ENCODE data around the gene ZRANB3.
"Not testable (repeated sequence)": the region's sequence is repeated elsewhere in the genome, so short reads cannot be mapped to it uniquely, and the experiment has no call there.

Gene ZRANB3

GRCh38 chr2:135097532-135098231 lies 433.3 kb downstream of the ZRANB3 start:
- no peak overlapping the region for H3K9ac ChIP-seq (ENCODE audit: low read depth in 1 of 2, low read length in 2 of 2)

GRCh38 chr2:135096665-135097446 lies 434.2 kb downstream of the ZRANB3 start:
- peaks cover 5 to 7% of the 10 kb centered on the region in 2 donors for H3K36me3 ChIP-seq (ENCODE audit: control insufficient read depth in 1 of 2, insufficient read depth in 2 of 2, low read length in 2 of 2)
- H3K4me1 ChIP-seq (ENCODE audit: control insufficient read depth in 1 of 2, insufficient read depth in 2 of 2, low read length in 2 of 2) = peaks cover 6 to 27% of the 10 kb centered on the region in 2 donors
- H3K9me3 ChIP-seq (ENCODE audit: control insufficient read depth in 1 of 2, low read length in 2 of 2) = no peaks in the 10 kb centered on the region
- no peak overlapping the region for H3K9ac ChIP-seq (ENCODE audit: low read depth in 1 of 2, low read length in 2 of 2)
- H3K27ac ChIP-seq (ENCODE audit: low read depth, low read length) = no peak overlapping the region
- no peaks in the 10 kb centered on the region for H3K27me3 ChIP-seq (ENCODE audit: control insufficient read depth in 1 of 2, insufficient read depth in 2 of 2, low read length in 2 of 2)
- H3K4me3 ChIP-seq (ENCODE audit: low read depth in 1 of 2, low read length in 2 of 2) = no peak overlapping the region

More at GRCh38 chr2:135097532-135098231, 433.3 kb downstream of the ZRANB3 start:
- H3K4me3 ChIP-seq (ENCODE audit: low read depth in 1 of 2, low read length in 2 of 2) = no peak overlapping the region
- H3K27me3 ChIP-seq (ENCODE audit: control insufficient read depth in 1 of 2, insufficient read depth in 2 of 2, low read length in 2 of 2) = no peaks in the 10 kb centered on the region
- H3K27ac ChIP-seq (ENCODE audit: low read depth, low read length) = no peak overlapping the region
- H3K4me1 ChIP-seq (ENCODE audit: control insufficient read depth in 1 of 2, insufficient read depth in 2 of 2, low read length in 2 of 2) = peaks cover 3 to 19% of the 10 kb centered on the region in 2 donors
- peaks cover 5 to 7% of the 10 kb centered on the region in 2 donors for H3K36me3 ChIP-seq (ENCODE audit: control insufficient read depth in 1 of 2, insufficient read depth in 2 of 2, low read length in 2 of 2)
- no peaks in the 10 kb centered on the region for H3K9me3 ChIP-seq (ENCODE audit: control insufficient read depth in 1 of 2, low read length in 2 of 2)

GRCh38 chr2:135095591-135095990 lies 435.4 kb downstream of the ZRANB3 start:
- peaks cover 6 to 34% of the 10 kb centered on the region in 2 donors for H3K4me1 ChIP-seq (ENCODE audit: control insufficient read depth in 1 of 2, insufficient read depth in 2 of 2, low read length in 2 of 2)
- no peaks in the 10 kb centered on the region for H3K27me3 ChIP-seq (ENCODE audit: control insufficient read depth in 1 of 2, insufficient read depth in 2 of 2, low read length in 2 of 2)
- H3K9me3 ChIP-seq (ENCODE audit: control insufficient read depth in 1 of 2, low read length in 2 of 2) = no peaks in the 10 kb centered on the region
- peaks cover 5 to 7% of the 10 kb centered on the region in 2 donors for H3K36me3 ChIP-seq (ENCODE audit: control insufficient read depth in 1 of 2, insufficient read depth in 2 of 2, low read length in 2 of 2)
- no peak overlapping the region for H3K4me3 ChIP-seq (ENCODE audit: low read depth in 1 of 2, low read length in 2 of 2)
- H3K27ac ChIP-seq (ENCODE audit: low read depth, low read length) = no peak overlapping the region
- no peak overlapping the region for H3K9ac ChIP-seq (ENCODE audit: low read depth in 1 of 2, low read length in 2 of 2)

GRCh38 chr2:135094508-135094907 lies 436.5 kb downstream of the ZRANB3 start:
- Histone ChIP-seq H3K9me3 (ENCODE audit: control insufficient read depth in 1 of 2, low read length in 2 of 2) (no peaks in the 10 kb centered on the region), H3K27me3 (ENCODE audit: control insufficient read depth in 1 of 2, insufficient read depth in 2 of 2, low read length in 2 of 2) (no peaks in the 10 kb centered on the region), H3K9ac (ENCODE audit: low read depth in 1 of 2, low read length in 2 of 2) (no peak overlapping the region), H3K4me1 (ENCODE audit: control insufficient read depth in 1 of 2, insufficient read depth in 2 of 2, low read length in 2 of 2) (peaks cover 6 to 25% of the 10 kb centered on the region in 2 donors), H3K27ac (ENCODE audit: low read depth, low read length) (no peak overlapping the region), H3K4me3 (ENCODE audit: low read depth in 1 of 2, low read length in 2 of 2) (no peak overlapping the region), H3K36me3 (ENCODE audit: control insufficient read depth in 1 of 2, insufficient read depth in 2 of 2, low read length in 2 of 2) (peaks cover 5 to 7% of the 10 kb centered on the region in 2 donors)

- H3K27ac ChIP-seq (ENCODE audit: low read depth, low read length) = no peak overlapping the region
- no peak overlapping the region for H3K4me3 ChIP-seq (ENCODE audit: low read depth in 1 of 2, low read length in 2 of 2)
- H3K36me3 ChIP-seq (ENCODE audit: control insufficient read depth in 1 of 2, insufficient read depth in 2 of 2, low read length in 2 of 2) = peaks cover 5 to 7% of the 10 kb centered on the region in 2 donors
- peaks cover 6 to 25% of the 10 kb centered on the region in 2 donors for H3K4me1 ChIP-seq (ENCODE audit: control insufficient read depth in 1 of 2, insufficient read depth in 2 of 2, low read length in 2 of 2)
- no peaks in the 10 kb centered on the region for H3K9me3 ChIP-seq (ENCODE audit: control insufficient read depth in 1 of 2, low read length in 2 of 2)
- H3K27me3 ChIP-seq (ENCODE audit: control insufficient read depth in 1 of 2, insufficient read depth in 2 of 2, low read length in 2 of 2) = no peaks in the 10 kb centered on the region
- H3K9ac ChIP-seq (ENCODE audit: low read depth in 1 of 2, low read length in 2 of 2) = no peak overlapping the region
Measured at GRCh38 chr2:135093670-135094330, 437.2 kb downstream of the ZRANB3 start.

GRCh38 chr2:135093193-135093592 lies 437.8 kb downstream of the ZRANB3 start:
- no peaks in the 10 kb centered on the region for H3K27me3 ChIP-seq (ENCODE audit: control insufficient read depth in 1 of 2, insufficient read depth in 2 of 2, low read length in 2 of 2)
- H3K4me1 ChIP-seq (ENCODE audit: control insufficient read depth in 1 of 2, insufficient read depth in 2 of 2, low read length in 2 of 2) = peaks cover 6 to 25% of the 10 kb centered on the region in 2 donors
- no peak overlapping the region for H3K4me3 ChIP-seq (ENCODE audit: low read depth in 1 of 2, low read length in 2 of 2)
- H3K9me3 ChIP-seq (ENCODE audit: control insufficient read depth in 1 of 2, low read length in 2 of 2) = no peaks in the 10 kb centered on the region
- no peak overlapping the region for H3K9ac ChIP-seq (ENCODE audit: low read depth in 1 of 2, low read length in 2 of 2)
- no peak overlapping the region for H3K27ac ChIP-seq (ENCODE audit: low read depth, low read length)
- H3K36me3 ChIP-seq (ENCODE audit: control insufficient read depth in 1 of 2, insufficient read depth in 2 of 2, low read length in 2 of 2) = peaks cover 5 to 7% of the 10 kb centered on the region in 2 donors

GRCh38 chr2:135091681-135092080 lies 439.3 kb downstream of the ZRANB3 start:
- Histone ChIP-seq H3K27me3 (ENCODE audit: control insufficient read depth in 1 of 2, insufficient read depth in 2 of 2, low read length in 2 of 2) (no peaks in the 10 kb centered on the region), H3K4me1 (ENCODE audit: control insufficient read depth in 1 of 2, insufficient read depth in 2 of 2, low read length in 2 of 2) (peaks cover 6 to 25% of the 10 kb centered on the region in 2 donors), H3K27ac (ENCODE audit: low read depth, low read length) (no peak overlapping the region), H3K9me3 (ENCODE audit: control insufficient read depth in 1 of 2, low read length in 2 of 2) (no peaks in the 10 kb centered on the region), H3K36me3 (ENCODE audit: control insufficient read depth in 1 of 2, insufficient read depth in 2 of 2, low read length in 2 of 2) (peaks cover 5 to 7% of the 10 kb centered on the region in 2 donors), H3K9ac (ENCODE audit: low read depth in 1 of 2, low read length in 2 of 2) (no peak overlapping the region), H3K4me3 (ENCODE audit: low read depth in 1 of 2, low read length in 2 of 2) (no peak overlapping the region)

- not testable (repeated sequence) for H3K9me3 ChIP-seq (ENCODE audit: control insufficient read depth in 1 of 2, low read length in 2 of 2); H3K9ac ChIP-seq (ENCODE audit: low read depth in 1 of 2, low read length in 2 of 2); H3K4me3 ChIP-seq (ENCODE audit: low read depth in 1 of 2, low read length in 2 of 2); H3K36me3 ChIP-seq (ENCODE audit: control insufficient read depth in 1 of 2, insufficient read depth in 2 of 2, low read length in 2 of 2); H3K27me3 ChIP-seq (ENCODE audit: control insufficient read depth in 1 of 2, insufficient read depth in 2 of 2, low read length in 2 of 2); H3K27ac ChIP-seq (ENCODE audit: low read depth, low read length)
- H3K4me1 ChIP-seq (ENCODE audit: control insufficient read depth in 1 of 2, insufficient read depth in 2 of 2, low read length in 2 of 2) = peaks cover 6 to 25% of the 10 kb centered on the region in 2 donors
Measured at GRCh38 chr2:135089597-135089996, 441.4 kb downstream of the ZRANB3 start.
